GM21526 (cell line): ENCODE results near the gene MAK.
"Not testable (repeated sequence)": the region's sequence is repeated elsewhere in the genome, so short reads cannot be mapped to it uniquely, and the experiment has no call there.

Experiments used
- ATAC-seq: cut with Tn5 transposase; IDR thresholded peaks from one replicate; pipeline ENCODE4 v1.9.1; 2021; ENCODE audit warnings: moderate library complexity; ENCODE audit not compliant: unreplicated experiment, low FRiP score

The MAK gene

GRCh38 chr6:10793035-10793434 is 45.3 kb downstream of the MAK start:
- ATAC-seq, result no peak

GRCh38 chr6:10792101-10792500 is 46.2 kb downstream of the MAK start:
- ATAC-seq, result no peak

DNA sequence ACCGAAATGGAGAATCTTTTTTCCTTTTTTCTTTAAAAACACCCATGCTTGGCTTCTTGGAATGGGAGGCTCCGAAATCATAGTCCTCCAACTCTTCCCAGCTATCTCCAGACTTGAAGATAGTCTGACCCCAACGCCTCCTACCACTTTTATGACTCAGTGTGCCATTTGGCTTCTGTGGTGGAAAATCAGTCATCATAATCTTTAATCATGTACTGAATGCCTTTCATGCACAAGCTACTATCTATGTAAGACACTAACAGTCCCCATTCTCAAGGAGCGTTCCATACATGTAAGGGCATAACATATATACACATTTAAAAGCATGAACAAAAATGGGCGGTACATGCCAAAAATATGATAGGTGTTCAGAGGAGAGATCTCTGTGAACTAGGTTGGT is 46.7 kb downstream of the MAK start:
- no peak for ATAC-seq

- no peak for ATAC-seq
Observed at GRCh38 chr6:10779076-10779475, 59.3 kb downstream of the MAK start.

DNA sequence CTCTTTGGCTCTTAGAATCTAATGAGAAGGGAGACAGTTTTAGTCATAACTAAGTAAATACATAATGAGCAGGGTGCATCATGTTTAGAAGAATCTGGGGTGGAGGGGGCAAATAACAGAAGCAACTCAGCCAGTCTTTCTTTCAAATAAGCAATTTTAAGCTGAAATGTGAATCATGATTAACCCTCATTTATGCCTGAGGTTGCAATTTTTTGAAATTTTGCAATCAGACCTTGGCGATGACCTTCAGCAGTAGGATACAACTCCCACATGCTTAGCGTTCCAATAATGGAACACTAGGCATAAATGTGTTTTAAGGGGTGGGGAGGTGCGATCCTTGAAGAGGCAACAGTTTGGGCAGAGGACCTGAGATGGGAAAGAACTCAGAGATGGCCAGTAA is 60.1 kb downstream of the MAK start:
- ATAC-seq, result no peak

- ATAC-seq, result no peak
Observed at GRCh38 chr6:10771371-10771894, 66.9 kb downstream of the MAK start.

GRCh38 chr6:10769419-10769818 is 68.9 kb downstream of the MAK start:
- ATAC-seq, result no peak

DNA sequence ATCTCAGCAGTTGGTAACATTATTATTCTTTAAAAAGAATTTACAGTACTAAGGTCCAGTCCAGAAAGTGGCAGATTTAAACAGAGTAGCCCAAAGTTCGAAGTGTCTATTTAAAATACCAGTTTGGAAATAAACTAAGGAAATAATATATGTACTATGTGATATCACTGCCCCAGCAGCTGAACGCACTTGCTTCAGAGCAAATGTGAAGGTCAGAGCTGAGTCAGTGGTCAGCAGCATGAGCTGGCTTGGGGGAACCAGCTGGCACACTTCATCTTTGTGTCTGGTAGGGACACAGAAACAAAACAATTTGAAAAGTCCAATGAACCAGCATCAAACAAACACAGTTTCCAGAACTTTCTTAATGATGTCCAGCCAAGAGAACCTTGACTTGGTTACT is 75.3 kb downstream of the MAK start:
- no peak for ATAC-seq

GRCh38 chr6:10759884-10760329 is 78.4 kb downstream of the MAK start:
- no peak for ATAC-seq

GRCh38 chr6:10759312-10759839 is 79.0 kb downstream of the MAK start:
- peak; percentile 75 for ATAC-seq

DNA sequence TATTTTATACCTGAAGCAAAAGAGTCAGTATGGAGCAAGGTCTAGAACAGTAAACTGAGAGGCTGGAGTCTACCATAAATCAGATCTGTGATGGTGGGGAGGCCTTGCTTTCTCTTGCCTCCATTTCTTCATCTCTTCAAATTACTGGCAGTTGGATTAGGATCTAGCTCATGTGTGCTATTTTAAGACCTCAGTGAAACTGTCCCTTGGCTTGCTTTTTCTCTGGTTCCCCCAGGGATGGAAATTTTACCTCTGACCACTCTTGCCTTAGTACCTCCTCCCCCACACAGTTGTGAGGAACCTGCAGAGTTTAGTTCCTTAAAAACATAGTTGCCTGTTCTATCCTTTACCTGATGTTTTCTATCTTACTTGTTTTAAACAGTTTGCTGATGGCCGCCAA is 82.3 kb downstream of the MAK start:
- no peak for ATAC-seq

DNA sequence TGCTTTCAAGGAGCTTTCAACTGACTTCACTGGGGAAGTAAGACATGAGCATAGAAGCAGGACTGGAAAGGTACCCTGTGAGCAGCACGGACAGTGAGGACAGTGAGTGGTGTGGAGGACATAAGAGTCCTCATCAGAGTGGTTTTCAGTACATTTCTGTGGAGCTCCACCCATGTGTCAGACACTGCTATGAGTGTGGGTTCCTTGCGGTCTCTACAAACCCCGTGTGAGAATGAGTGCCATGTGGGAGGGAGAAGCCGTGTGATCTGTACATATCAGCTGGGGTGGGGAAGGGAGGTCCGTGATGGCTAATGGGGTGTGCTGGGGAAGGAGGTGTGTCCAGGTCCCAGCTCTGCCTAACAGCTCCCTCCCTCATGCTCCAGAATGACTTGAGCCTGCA is 86.6 kb downstream of the MAK start:
- ATAC-seq, result not testable (repeated sequence)

- not testable (repeated sequence) for ATAC-seq
Observed at GRCh38 chr6:10750568-10750967, 87.8 kb downstream of the MAK start.

- no peak for ATAC-seq
Observed at GRCh38 chr6:10749734-10750133, 88.6 kb downstream of the MAK start.

- peak; percentile 94 for ATAC-seq
Observed at GRCh38 chr6:10747251-10747972, 90.9 kb downstream of the MAK start, which contains the start of gene TMEM14B. TSS of gene TMEM14B (plus strand) at chr6:10747805. CDS start at chr6:10749246, 1,441 bp downstream.

DNA sequence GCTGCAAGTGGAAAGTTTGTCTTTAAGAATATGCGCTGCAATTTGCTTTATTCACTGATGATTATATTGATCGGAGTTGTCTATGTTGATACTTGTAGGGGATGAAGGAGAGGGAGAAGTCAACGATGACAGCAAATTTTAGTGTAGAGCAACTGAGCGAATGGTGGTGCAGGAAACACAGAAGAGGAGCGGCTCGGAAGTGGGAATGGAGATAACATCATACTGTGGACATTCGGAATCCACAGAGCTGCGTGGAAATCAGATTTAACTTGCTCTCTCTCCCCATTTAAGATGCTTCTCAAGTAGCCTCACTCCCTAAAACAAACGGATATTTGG is 91.5 kb downstream of the MAK start:
- ATAC-seq, result no peak

DNA sequence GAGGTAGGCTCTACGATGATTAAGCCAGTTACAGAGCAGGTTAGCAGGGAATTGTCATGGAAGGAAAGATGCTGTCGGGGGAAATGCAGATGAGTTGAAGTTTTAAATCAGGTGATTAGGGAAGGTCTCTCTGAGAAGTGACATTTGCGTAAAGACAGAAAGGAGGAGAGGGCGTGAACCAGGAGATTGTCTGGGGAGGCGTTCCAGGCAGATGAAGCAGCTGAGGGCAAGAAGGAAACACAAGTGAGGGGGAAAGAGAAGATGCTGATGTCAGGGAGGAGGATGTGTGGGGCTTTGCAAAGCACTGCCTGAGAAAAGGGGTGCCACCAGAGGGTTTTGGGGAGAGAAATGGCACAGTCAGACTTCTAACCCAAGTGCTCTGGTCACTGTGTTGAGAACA is 93.2 kb downstream of the MAK start:
- no peak for ATAC-seq

- ATAC-seq, result no peak
Observed at GRCh38 chr6:10743515-10743914, 94.8 kb downstream of the MAK start.

GRCh38 chr6:10742251-10742650 is 96.1 kb downstream of the MAK start:
- ATAC-seq, result no peak

DNA sequence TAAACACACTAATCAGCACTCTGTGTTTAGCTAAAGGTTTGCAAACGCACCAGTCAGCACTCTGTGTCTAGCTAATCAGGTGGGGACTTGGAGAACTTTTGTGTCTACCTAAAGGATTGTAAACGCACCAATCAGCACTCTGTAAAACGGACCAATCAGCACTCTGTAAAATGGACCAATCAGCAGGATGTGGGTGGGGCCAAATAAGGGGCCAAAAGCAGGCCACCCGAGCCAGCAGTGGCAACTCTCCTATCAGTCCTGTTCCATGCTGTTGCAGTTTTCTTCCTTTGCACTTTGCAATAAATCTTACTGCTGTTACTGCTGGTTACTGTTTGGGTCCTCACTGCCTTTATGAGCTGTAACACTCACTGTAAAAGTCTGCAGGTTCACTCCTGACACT is 96.7 kb downstream of the MAK start:
- ATAC-seq, result not testable (repeated sequence)

- ATAC-seq, result no peak
Observed at GRCh38 chr6:10740061-10740460, 98.3 kb downstream of the MAK start.

DNA sequence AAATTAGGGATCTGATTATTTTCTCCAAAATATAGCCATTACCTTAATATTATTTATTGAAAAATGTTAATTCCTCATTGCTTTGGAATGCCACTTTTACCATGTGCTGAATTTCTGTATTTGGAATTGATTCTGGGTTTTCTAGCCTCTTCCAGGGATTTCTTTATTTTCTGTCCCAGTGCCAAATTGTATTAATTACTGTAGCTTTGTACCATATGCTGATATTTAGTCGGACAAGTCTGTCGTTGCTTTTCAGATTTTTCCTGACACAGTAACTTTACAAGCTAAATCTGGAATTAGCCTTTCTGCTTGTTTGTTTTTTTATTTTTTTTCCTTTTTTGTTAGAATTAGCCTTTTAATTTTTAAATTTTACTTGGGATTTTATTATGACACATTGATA is 101.6 kb downstream of the MAK start:
- ATAC-seq, result no peak
